GM20431 (cell line): ENCODE data around the gene IGF2BP2.
"Not testable (repeated sequence)": the region's sequence is repeated elsewhere in the genome, so short reads cannot be mapped to it uniquely, and the experiment has no call there.

Experiments
- in situ Hi-C: fragments of 300-500 bp; cut with MseI, MboI; formaldehyde crosslinking; loops from one replicate; pipeline ENCODE4 v1.15.0; 2020; ENCODE audit warnings: low sequenced_read_pairs; ENCODE audit not compliant: unreplicated experiment

Gene IGF2BP2

DNA sequence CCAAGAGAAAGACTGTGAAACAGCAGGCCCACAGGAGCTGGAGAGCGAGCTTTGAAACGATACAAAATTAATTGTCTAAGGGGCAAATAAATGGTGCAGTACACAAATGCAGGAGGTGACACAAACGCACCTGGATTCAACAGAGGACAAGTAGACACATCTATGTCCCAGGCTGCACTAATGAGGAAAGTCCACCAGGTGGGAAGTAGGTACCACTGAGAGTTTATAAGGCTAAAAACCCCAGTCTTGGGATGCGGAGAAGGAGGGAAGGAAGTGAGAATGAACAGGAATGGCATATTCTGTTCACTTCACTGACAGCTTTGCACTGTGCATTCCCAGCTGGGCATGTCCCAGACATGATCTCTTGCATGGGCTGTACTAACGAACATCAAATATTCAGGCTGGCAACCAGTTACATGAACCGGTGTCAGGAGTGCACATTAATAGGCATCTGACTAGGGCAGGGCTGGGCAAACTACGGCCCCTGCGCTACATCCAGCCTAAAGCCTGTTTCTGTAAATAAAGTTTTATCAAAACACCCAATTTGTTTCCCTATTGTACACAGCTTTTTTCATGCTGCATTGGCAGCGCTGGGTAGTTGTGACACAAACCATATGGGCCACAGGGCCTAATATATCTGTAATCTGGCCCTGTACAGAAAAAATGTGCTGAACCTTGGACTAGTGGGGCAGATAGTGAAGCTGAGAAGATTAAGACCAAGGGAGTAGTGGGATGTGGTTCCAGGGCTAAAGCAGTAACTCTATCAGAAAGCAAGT is 107.0 kb downstream of the IGF2BP2 start:
- in situ Hi-C loops: no loop called here

DNA sequence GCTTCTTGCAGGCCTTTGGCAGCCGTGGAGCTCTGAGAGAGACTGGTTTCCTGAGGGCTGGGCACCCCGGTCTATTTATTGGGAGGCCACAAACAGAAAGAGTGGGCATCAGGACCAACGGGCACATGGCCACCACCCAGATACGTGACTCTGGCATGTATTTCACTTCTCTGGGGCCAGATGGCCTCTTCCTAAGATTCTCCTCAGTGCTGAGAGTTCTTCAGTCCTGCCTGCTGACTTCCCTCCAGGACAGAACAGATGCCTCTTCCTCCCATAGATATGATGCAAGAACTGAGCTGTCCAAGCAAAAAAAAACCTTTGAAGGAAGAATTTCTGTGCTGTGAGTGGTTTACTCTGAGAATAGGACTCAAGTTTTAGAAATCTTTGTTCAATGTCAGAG is 107.7 kb downstream of the IGF2BP2 start:
- in situ Hi-C loops: no loop called here

DNA sequence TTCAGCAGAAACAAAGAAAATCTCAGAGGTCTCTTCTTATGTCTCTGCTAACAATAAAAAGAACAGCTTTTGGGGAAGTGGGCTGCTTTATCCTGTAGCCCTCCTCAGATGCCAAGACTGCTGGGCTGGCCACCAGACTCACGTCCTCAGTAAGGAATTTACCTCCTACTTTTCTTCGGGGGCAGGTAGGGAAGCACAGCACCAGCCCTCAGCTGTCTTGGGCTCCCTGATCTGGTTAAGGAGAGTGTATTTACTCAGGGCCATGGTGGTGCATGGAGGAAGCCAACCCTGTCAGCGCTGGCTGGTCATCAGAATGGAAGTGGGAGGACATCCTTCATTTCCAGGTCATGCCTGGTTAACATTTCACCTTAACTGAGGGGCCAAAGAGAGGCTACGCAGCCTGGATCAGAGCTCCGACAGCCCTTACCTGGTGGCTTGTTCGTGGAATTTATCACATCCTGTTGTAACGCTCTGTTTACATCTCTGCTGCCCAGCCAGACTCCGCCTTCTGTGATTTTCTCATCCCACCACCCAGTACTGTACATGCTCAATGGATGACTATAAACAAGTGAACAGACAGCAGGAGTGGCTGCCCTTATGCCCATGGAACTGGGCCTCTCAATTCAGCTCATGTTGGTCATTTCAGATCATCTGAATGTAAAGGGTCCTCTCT is 108.3 kb downstream of the IGF2BP2 start:
- in situ Hi-C loops: no loop called here

DNA sequence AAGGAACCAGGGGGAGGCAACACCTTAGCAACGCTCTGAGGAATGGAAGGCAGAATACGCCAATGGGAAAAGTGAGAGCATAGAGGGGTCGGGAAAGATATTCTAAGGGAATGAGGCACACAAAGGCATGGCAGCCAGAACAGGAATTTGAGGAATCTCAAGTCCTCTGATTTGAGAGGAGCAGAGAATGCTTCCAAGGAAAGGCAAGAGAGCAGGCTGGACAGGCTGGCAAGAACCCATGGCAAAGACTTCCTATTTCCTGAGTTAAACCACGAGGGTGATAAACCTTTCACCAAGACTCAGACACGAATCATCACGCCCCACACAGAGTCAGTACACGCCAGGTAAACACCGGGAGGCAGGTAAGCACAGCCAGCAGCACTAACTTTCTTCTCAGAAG is 109.8 kb downstream of the IGF2BP2 start:
- in situ Hi-C loops: no loop called here

DNA sequence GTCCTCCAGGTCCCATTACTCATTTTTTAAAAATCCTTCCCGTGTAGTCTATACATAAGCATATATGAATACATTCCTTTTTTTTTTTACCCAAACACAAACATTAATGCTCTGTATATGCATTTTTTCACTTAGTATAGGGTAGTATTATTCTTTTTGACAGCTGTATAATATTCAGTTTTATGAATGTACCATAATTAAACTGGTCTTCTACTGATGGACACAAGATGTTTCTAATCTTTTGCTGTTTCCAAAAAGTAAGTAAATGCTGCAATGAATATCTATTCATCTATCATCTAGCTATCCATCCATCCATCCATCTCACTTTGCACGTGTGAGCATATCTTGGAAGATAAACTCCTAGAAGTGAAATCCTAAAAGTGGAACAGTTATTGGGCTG is 110.8 kb downstream of the IGF2BP2 start:
- in situ Hi-C loops: no loop called here

DNA sequence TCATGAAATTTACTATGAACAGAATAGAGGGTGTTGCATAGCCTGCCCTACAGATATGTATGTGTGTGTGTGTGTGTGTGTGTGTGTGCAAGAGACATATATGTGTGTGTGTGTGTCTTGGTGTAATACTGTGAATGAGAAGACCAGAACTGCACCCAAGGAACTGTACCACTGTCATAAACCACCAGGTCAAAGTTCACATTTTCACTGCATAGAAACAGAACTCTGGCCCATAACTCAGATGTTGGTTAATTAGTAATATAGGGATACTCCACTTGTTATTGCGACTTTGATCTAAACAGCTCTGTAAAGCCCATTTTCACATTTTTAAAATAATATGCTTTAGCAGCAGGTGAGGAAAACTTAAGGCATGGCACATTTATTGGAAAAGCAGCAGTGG is 111.8 kb downstream of the IGF2BP2 start:
- in situ Hi-C loops: no loop called here

DNA sequence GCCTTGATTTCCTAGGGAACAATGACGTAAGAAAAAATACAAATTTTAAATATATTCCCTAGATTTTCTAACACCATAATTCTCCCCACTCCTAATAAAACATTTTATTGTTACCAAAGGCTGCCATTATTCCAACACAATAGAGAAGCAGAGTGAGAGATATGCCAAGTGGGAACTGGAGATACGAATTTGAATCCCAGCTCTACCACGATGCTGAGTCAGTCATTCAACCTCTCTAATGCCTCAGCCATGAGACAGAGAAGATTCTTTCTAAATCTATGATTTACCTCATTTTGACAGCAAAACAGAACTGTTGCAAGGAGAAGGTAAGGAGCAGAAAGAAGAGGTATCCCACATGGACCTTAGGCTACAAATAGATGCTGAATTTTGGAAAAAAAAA is 112.5 kb downstream of the IGF2BP2 start:
- in situ Hi-C loops: no loop called here

DNA sequence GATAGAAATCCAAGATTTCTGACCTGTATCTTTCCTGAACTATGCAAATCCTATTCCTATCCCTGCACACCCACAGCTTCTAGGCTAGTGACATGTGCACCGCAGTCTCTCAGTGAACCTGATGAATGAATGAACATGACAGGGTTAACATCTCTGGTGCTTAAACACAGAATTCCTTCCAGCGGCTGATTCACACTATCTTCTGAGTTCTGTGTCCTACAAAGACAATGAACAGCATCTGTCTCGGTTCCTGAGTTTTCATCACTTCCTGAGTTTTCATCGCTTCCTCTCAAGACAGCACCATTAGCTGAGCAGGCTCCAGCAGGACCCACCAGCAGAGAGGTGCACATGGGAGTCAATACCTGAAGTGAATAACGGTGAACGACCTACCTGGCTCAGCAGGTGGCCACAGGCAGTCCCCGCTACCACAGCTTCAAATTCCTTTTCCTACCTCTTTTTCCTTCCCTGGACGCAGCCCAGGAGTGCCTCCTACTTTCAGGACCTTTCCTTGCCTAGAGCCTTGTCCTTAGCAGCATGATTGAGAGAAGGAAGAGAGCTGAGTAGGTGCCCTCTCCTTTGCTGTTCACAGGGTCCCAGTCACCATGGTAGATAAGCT is 113.5 kb downstream of the IGF2BP2 start:
- in situ Hi-C loops: no loop called here

DNA sequence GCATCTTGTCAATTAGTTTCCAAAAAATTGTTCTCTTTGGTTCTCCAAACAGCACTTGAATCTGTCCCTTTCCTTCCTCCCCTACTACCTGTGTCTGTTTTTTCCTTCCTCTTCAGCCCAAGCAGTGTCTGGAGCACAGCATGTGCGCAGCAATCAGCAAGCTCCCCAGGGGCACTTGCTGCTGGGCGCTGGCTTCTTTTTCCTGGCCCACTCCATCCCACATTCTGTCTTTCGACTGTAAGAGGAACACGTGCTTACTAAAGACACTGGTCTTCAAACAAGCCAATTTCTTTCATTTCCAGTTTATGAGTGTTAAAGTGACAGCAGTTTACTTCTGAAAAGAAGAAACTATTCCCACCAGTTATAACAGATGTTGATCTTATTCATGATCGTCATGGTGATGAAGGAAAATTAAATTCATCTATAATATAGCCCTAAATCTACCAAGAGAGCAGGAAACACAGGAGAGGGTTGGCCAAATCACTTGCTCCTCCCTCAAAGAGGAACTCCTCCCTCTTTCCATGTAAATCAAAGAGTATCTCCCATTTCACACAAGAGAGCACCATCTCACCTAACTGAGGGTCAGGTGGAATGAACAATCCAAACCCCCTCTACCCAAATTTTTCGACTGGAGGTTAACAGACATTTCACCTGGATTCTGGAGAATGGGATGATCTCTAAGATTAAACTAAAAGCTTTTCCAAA is 115.4 kb downstream of the IGF2BP2 start:
- in situ Hi-C loops: no loop called here

DNA sequence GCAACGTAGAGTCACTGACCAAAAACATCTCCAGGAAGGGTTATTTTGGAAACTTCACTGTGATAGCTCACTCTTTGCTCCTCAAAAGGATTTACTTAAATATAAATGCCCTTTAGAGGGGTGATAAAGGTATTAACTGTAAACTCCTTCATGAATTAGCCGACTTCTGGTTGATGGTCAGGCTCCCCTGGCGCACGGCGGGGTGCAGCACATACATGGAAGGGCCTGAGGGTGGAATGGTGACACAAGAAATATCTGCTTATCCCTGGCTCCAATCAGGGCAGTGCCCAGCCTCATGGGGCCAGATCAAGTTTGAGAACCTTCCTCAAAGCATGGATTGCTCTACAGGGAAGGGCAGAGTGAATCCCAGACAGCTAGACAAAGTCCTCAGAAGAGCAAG is 116.5 kb downstream of the IGF2BP2 start:
- in situ Hi-C loops: no loop called here

DNA sequence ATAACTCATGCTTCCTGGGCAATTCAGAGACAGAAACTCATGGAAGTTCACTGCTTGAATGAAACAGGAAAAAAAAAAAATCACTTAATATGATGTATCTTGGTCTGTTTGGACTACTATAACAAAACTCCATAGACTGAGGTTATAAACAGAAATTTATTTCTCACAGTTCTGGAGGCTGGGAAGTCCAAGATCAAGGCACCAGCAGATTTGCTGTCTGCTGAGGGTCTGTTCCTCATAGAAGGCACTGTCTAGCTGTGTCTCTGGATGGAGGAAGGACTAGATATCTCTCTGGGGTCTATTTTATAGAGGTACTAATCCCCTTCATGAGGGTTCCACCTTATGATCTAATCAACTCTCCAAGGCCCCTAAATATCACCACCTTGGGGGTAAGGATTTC is 119.3 kb downstream of the IGF2BP2 start:
- in situ Hi-C loops: no loop called here

DNA sequence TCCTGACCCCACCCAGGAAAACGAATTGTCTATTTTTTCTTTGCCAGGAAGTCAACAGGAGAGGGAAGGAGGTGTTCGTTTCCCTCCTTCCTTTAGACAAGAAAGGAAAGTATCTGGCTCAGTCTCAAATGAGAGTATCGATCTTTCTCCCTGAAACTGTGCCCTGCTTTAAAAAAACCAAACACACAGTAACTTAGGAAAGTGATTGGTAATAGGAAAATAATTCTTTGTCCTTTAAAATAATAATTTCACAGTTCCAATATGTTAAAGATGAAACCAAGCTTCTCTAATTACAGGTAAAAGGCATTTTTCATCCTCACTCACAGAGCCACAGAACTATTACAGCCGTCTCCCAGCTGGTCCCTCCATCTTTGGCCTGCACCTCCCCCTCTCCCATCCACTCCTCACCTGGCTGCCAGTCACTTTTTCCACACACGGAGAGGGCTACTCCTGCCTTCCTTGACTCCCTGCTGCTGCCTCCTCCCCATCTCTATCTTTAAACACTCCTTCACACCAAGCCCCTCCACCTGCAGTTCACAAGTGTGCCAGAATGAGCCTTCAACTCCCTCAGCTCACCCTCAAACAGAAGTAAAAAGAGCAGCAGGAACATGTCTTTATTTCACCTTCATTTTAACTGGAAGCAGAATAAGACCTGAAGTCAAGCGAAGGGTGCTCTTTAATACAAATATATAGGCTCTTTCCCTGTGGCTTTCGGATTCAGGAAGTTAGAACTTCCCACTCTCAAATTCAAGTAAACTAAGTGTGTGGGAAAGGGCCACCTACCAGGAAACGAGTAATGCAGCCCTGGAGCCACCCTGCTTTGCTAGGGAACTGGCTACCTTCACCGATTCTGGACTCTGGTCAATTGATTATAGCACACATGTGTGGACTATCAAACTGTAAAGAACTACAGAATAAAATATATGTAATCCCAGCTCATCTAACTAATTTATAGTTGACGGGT is 122.3 kb downstream of the IGF2BP2 start:
- in situ Hi-C loops: no loop called here

DNA sequence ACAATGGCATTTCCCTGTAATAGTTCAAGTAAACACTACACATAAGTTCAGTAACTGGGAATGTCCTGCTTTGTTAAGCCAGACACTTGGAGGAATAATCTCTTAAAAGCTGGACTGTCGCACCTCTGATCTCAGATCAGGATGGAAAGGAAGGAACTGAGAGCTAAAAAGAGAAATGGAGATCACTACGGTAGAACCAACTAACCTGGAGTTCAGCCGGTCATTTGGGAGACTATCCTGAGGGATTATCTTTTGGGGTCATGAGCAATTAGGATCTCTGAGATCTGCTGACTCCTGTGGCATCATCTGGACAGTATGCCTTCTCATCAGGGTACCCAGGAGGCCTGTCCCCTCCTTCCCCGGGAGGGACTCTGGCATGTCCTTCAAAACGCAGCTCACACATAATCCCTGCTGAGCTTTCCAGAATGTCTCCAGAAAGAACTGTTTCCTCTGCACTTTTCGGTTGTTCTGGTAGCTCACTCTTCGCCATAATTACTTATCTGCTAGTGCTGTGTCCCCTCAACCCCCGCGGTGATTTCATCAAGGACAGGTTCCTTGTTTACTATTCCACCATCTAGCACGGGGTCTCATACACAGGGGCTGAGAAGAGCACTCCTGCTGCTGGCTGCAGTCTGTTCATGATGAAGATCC is 123.1 kb downstream of the IGF2BP2 start:
- in situ Hi-C loops: no loop called here

DNA sequence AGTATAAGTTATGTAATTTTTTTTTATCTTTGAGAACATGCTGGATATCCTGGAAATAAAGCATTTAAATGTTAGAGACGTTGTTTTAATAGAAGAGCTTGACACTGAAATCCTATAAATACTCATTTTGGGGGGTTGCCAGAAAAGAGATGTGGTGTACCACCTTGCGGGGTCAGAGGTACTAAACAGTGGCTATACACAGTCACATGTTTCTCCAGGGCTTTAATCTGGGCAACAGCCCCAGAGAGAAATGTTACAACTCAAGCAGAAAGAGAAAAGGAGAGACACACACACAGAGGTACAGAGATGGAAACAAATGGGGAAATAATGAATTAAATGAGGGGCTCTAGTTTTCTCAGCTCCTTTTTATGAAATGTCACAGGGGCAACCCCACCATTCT is 124.9 kb downstream of the IGF2BP2 start:
- in situ Hi-C loops: no loop called here

DNA sequence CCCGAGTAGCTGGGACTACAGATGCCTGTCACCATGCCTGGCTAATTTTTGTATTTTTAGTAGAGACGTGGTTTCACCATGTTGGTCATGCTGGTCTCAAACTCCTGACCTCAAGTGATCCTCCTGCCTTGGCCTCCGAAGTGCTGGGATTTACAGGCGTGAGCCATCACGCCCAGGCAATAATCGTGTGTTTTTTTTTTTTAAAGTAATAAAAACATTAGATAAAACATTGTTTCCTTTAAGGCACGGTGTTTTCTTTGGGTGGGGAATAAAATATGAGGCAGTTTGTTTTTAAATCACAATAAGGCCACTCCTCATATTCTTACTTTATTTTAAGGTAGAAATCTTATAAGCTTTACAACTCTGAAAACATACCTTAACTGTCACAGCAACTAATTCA is 127.6 kb downstream of the IGF2BP2 start:
- in situ Hi-C loops: not testable (repeated sequence)

DNA sequence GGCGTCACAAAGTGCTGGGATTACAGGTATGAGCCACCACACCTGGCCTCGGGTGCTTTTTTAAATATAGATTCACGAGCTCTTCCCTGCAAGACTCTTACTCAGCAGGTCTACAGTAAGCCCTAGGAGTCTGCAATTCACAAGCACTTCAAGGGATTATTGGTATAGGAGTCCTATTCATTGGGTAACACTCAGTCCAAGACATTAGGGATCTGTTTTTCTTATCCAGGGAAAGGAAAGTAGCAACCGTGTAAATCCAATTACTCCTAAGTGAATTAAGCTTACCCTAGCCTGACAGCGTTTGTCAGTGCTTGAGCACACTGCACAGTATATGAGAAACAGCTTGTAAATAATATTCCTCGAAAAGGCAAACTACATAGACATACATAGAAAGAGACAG is 128.8 kb downstream of the IGF2BP2 start:
- in situ Hi-C loops: no loop called here

DNA sequence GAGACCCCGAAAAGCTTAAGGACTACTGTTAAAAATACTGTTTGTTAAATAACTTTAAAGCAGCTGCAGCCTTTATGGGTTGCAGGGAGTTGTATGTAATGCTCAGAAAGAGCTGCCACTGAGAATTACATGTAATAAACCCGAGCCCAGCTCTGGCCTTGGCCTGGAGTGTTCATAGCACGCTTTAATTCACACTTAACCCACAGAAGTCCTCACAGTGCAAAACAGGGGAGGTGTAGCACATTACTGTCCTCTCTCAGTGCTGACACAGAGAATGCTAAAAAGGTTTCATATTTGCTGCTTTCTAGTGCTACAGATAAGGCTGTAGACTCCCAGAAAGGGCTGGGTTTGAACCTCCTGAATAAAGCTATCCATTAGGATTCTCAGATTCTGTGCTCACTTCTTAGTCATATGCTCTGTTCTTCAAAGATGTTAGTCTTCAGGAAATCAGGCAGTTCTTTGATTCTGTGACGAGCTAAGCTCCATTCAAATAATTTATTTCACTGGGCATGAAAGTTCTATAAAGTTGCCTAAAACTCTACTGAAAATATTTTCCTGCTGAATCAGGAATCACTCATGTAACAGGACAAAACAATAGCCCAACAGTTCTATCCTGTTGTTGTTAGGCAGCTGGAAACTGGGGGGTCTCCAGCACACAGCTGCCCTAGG is 130.7 kb downstream of the IGF2BP2 start:
- in situ Hi-C loops: no loop called here

DNA sequence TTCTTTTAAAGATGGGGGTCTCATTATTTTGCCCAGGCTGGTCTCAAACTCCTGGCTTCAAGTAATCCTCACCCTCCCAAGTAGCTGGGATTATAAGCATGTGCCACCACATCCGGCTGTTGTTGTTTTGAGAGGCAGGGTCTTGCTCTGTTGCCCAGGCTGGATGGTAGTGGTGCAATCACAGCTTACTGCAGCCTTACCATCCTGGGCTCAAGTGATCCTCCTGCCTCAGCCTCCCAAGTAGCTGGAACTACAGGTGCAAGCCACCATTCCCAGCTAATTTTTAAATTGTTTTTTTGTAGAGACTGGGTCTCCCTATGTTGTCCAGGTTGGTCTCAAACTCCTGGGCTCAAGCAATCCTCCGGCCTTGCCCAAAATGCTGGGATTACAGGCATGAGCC is 133.2 kb downstream of the IGF2BP2 start:
- in situ Hi-C loops: no loop called here
